IgD-negative memory B cell (primary cell): Measurements from ENCODE around the gene SENP1. TPM values are rescaled to one million over a fixed set of nuclear protein-coding genes. Genes with fewer than 3 reads are reported as not detected.

Experiments used
- H3K27ac Mint-ChIP-seq, 3 donors: one replicate each; pipeline ENCODE4 v1.8.0; 2020 to 2022; ENCODE audit warnings: mild to moderate bottlenecking in 3 of 3, mixed read lengths in 3 of 3, moderate library complexity in 1 of 3
- H3K27me3 Mint-ChIP-seq: one replicate; pipeline ENCODE4 v1.8.0; 2021; ENCODE audit warnings: mixed read lengths
- H3K36me3 Mint-ChIP-seq: one replicate; pipeline ENCODE4 v1.8.0; 2020; ENCODE audit warnings: mild to moderate bottlenecking, mixed read lengths
- H3K4me1 Mint-ChIP-seq, 3 donors: one replicate each; pipeline ENCODE4 v1.8.0; 2020 to 2022; ENCODE audit warnings: mixed read lengths in 3 of 3, mild to moderate bottlenecking in 1 of 3
- H3K4me3 Mint-ChIP-seq, 4 donors: one replicate each; pipeline ENCODE4 v1.8.0; 2020 to 2022; ENCODE audit warnings: mild to moderate bottlenecking in 4 of 4, mixed read lengths in 4 of 4, moderate library complexity in 3 of 4
- H3K9me3 Mint-ChIP-seq, 3 donors: one replicate each; pipeline ENCODE4 v1.8.0; 2020 to 2021; ENCODE audit warnings: mixed read lengths in 3 of 3, mild to moderate bottlenecking in 1 of 3
- polyA plus RNA-seq: library from polyadenylated mRNA; unstranded; fragments of 300-500 nt; fragmentation: Illumina TruSeq; gene quantifications from one replicate; pipeline ENCODE4 v1.2.3, GENCODE V29; 2021

Gene SENP1
- polyA plus RNA-seq, 1 donor from 2014 or later, result 12.6 TPM

- Mint-ChIP-seq H3K4me3 (no peak overlapping the region), H3K27me3 (peaks cover 10% of the 10 kb centered on the region), H3K36me3 (no peaks in the 10 kb centered on the region), H3K27ac (no peak overlapping the region), H3K4me1 (peaks cover 0 to 2% (median 0%) of the 10 kb centered on the region in 3 donors), H3K9me3 (no peaks in the 10 kb centered on the region)
These were observed 89.9 kb downstream of the SENP1 start for GRCh38 chr12:48015954-48016353.

- H3K27me3 Mint-ChIP-seq, result peaks cover 12% of the 10 kb centered on the region
- H3K9me3 Mint-ChIP-seq, result no peaks in the 10 kb centered on the region
- H3K36me3 Mint-ChIP-seq, result no peaks in the 10 kb centered on the region
- no peak overlapping the region for H3K4me3 Mint-ChIP-seq
- no peak overlapping the region for H3K27ac Mint-ChIP-seq
- H3K4me1 Mint-ChIP-seq, result peaks cover 0 to 2% (median 0%) of the 10 kb centered on the region in 3 donors
These were observed 90.8 kb downstream of the SENP1 start for GRCh38 chr12:48015129-48015528.

- peaks cover 0 to 1% (median 0%) of the 10 kb centered on the region in 3 donors for H3K4me1 Mint-ChIP-seq
These were observed 92.6 kb downstream of the SENP1 start for GRCh38 chr12:48013287-48013686.

GRCh38 chr12:48012070-48012469 lies 93.8 kb downstream of the SENP1 start:
- Mint-ChIP-seq H3K27ac (no peak overlapping the region), H3K36me3 (no peaks in the 10 kb centered on the region), H3K27me3 (peaks cover 28% of the 10 kb centered on the region)

More at GRCh38 chr12:48013287-48013686, 92.6 kb downstream of the SENP1 start:
- Mint-ChIP-seq H3K9me3 (no peaks in the 10 kb centered on the region), H3K27ac (no peak overlapping the region), H3K4me3 (no peak overlapping the region), H3K27me3 (peaks cover 23% of the 10 kb centered on the region), H3K36me3 (no peaks in the 10 kb centered on the region)

GRCh38 chr12:48010366-48010970 lies 95.4 kb downstream of the SENP1 start:
- peaks cover 0 to 2% (median 2%) of the 10 kb centered on the region in 3 donors for H3K4me1 Mint-ChIP-seq
- peaks cover 0 to under 1% (median 0%) of the 10 kb centered on the region in 3 donors for H3K9me3 Mint-ChIP-seq
- H3K36me3 Mint-ChIP-seq, result no peaks in the 10 kb centered on the region
- H3K27me3 Mint-ChIP-seq, result peaks cover 34% of the 10 kb centered on the region
- no peak overlapping the region for H3K27ac Mint-ChIP-seq
- H3K4me3 Mint-ChIP-seq, result no peak overlapping the region

More at GRCh38 chr12:48012070-48012469, 93.8 kb downstream of the SENP1 start:
- Mint-ChIP-seq H3K4me1 (no peaks in the 10 kb centered on the region), H3K4me3 (no peak overlapping the region), H3K9me3 (no peaks in the 10 kb centered on the region)

- H3K27me3 Mint-ChIP-seq, result peaks cover 42% of the 10 kb centered on the region
- H3K9me3 Mint-ChIP-seq, result peaks cover 0 to 2% (median 0%) of the 10 kb centered on the region in 3 donors
- no peak overlapping the region for H3K27ac Mint-ChIP-seq
These were observed 96.4 kb downstream of the SENP1 start for GRCh38 chr12:48009471-48009870.

GRCh38 chr12:48008950-48009349 lies 96.9 kb downstream of the SENP1 start:
- H3K4me1 Mint-ChIP-seq, result peaks cover 0 to 6% (median 2%) of the 10 kb centered on the region in 3 donors
- no peak overlapping the region for H3K4me3 Mint-ChIP-seq
- no peak overlapping the region for H3K27ac Mint-ChIP-seq
- H3K36me3 Mint-ChIP-seq, result no peaks in the 10 kb centered on the region
- H3K27me3 Mint-ChIP-seq, result peaks cover 45% of the 10 kb centered on the region
- H3K9me3 Mint-ChIP-seq, result peaks cover 0 to 2% (median 0%) of the 10 kb centered on the region in 3 donors

More at GRCh38 chr12:48009471-48009870, 96.4 kb downstream of the SENP1 start:
- no peaks in the 10 kb centered on the region for H3K36me3 Mint-ChIP-seq
- H3K4me1 Mint-ChIP-seq, result peaks cover 0 to 5% (median 2%) of the 10 kb centered on the region in 3 donors
- no peak overlapping the region for H3K4me3 Mint-ChIP-seq

GRCh38 chr12:48008349-48008748 lies 97.5 kb downstream of the SENP1 start:
- Mint-ChIP-seq H3K36me3 (no peaks in the 10 kb centered on the region), H3K27ac (no peak overlapping the region), H3K4me1 (peaks cover 3 to 12% (median 6%) of the 10 kb centered on the region in 3 donors), H3K9me3 (peaks cover 0 to 2% (median 0%) of the 10 kb centered on the region in 3 donors), H3K27me3 (peaks cover 51% of the 10 kb centered on the region), H3K4me3 (no peak overlapping the region)

GRCh38 chr12:48007206-48007605 lies 98.7 kb downstream of the SENP1 start:
- peaks cover 62% of the 10 kb centered on the region for H3K27me3 Mint-ChIP-seq
- H3K4me3 Mint-ChIP-seq, result no peak overlapping the region
- H3K27ac Mint-ChIP-seq, result no peak overlapping the region
- H3K4me1 Mint-ChIP-seq, result peaks cover 9 to 20% (median 14%) of the 10 kb centered on the region in 3 donors
- H3K36me3 Mint-ChIP-seq, result no peaks in the 10 kb centered on the region
- H3K9me3 Mint-ChIP-seq, result peaks cover 0 to 2% (median 0%) of the 10 kb centered on the region in 3 donors

- Mint-ChIP-seq H3K36me3 (no peaks in the 10 kb centered on the region), H3K27me3 (peaks cover 71% of the 10 kb centered on the region), H3K9me3 (peaks cover 0 to 2% (median 0%) of the 10 kb centered on the region in 3 donors), H3K4me3 (peak overlapping the region in 2 of 4 donors; percentile 69 to 75), H3K4me1 (peaks cover 16 to 27% (median 19%) of the 10 kb centered on the region in 3 donors), H3K27ac (peak overlapping the region in 1 of 3 donors; percentile 59)
These were observed 100.2 kb downstream of the SENP1 start for GRCh38 chr12:48005750-48006021.

- H3K27ac Mint-ChIP-seq, result peak overlapping the region in 1 of 3 donors; percentile 59
- peaks cover 16 to 27% (median 19%) of the 10 kb centered on the region in 3 donors for H3K4me1 Mint-ChIP-seq
- peaks cover 75% of the 10 kb centered on the region for H3K27me3 Mint-ChIP-seq
- peak overlapping the region in 3 of 4 donors; percentile 49 to 90 (median 75) for H3K4me3 Mint-ChIP-seq
- peaks cover 0 to 2% (median 0%) of the 10 kb centered on the region in 3 donors for H3K9me3 Mint-ChIP-seq
- H3K36me3 Mint-ChIP-seq, result no peaks in the 10 kb centered on the region
These were observed 100.7 kb downstream of the SENP1 start for GRCh38 chr12:48005001-48005749.

- Mint-ChIP-seq H3K4me1 (peaks cover 16 to 27% (median 19%) of the 10 kb centered on the region in 3 donors), H3K36me3 (no peaks in the 10 kb centered on the region), H3K27me3 (peaks cover 77% of the 10 kb centered on the region), H3K4me3 (peak within 1 kb of the TSS; percentile 75 to 90 (median 79)), H3K9me3 (peaks cover 0 to 2% (median 0%) of the 10 kb centered on the region in 3 donors), H3K27ac (peak within 1 kb of the TSS in 2 of 3 donors; percentile 59 to 69)
These were observed 101.6 kb downstream of the SENP1 start, which contains the start of gene COL2A1 for GRCh38 chr12:48004053-48004941. COL2A1 (minus strand) TSS chr12:48004476; CDS start chr12:48004321, 155 bp downstream.

- peaks cover 0 to 2% (median 0%) of the 10 kb centered on the region in 3 donors for H3K9me3 Mint-ChIP-seq
- H3K27ac Mint-ChIP-seq, result peak overlapping the region; percentile 43 to 71 (median 69)
- peaks cover 16 to 27% (median 19%) of the 10 kb centered on the region in 3 donors for H3K4me1 Mint-ChIP-seq
- H3K4me3 Mint-ChIP-seq, result peak overlapping the region; percentile 63 to 90 (median 79)
- peaks cover 78% of the 10 kb centered on the region for H3K27me3 Mint-ChIP-seq
- no peaks in the 10 kb centered on the region for H3K36me3 Mint-ChIP-seq
These were observed 102.4 kb downstream of the SENP1 start for GRCh38 chr12:48003226-48004052.

- peaks cover 0 to 2% (median 0%) of the 10 kb centered on the region in 3 donors for H3K9me3 Mint-ChIP-seq
- H3K4me3 Mint-ChIP-seq, result peak overlapping the region; percentile 49 to 82 (median 70)
- peaks cover 1% of the 10 kb centered on the region for H3K36me3 Mint-ChIP-seq
- H3K4me1 Mint-ChIP-seq, result peaks cover 16 to 27% (median 19%) of the 10 kb centered on the region in 3 donors
- peaks cover 74% of the 10 kb centered on the region for H3K27me3 Mint-ChIP-seq
- H3K27ac Mint-ChIP-seq, result peak overlapping the region; percentile 43 to 71 (median 69)
These were observed 103.1 kb downstream of the SENP1 start for GRCh38 chr12:48002773-48003218.
